ENCODE measurements around the gene SLC5A1. TPM values are rescaled to one million over a fixed set of nuclear protein-coding genes. Genes with fewer than 3 reads are reported as not detected.
A peak's percentile ranks its signal among the peaks of the same experiment; 100 is the strongest.
"Not testable (repeated sequence)": the region's sequence is repeated elsewhere in the genome, so short reads cannot be mapped to it uniquely, and the experiment has no call there.

Gene SLC5A1
- total RNA-seq, 4 donors from 2014 or later = 14.0 to 1,055 (median 1,005) TPM

DNA sequence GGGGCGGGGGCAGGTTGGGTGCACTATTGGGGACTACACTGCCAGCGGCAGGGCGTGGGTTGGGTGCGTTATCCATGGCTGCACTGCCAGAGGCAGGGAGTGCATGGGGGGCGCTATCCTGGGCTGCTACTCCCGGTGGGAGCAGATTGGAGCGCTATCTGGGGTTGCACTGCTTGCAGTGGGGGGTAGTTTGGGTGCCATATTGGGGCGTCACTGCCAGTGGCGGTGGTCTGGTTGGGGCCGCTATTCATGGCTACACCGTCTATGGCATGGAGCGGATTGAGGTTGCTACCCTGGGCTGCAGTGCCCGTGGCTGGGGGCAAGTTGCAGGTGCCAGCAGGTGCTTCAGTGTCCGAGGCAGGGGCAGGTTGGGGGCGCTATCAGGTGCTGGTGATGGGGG, 79.8 kb downstream of the SLC5A1 start:
- TF ChIP-seq, protein P1, sequence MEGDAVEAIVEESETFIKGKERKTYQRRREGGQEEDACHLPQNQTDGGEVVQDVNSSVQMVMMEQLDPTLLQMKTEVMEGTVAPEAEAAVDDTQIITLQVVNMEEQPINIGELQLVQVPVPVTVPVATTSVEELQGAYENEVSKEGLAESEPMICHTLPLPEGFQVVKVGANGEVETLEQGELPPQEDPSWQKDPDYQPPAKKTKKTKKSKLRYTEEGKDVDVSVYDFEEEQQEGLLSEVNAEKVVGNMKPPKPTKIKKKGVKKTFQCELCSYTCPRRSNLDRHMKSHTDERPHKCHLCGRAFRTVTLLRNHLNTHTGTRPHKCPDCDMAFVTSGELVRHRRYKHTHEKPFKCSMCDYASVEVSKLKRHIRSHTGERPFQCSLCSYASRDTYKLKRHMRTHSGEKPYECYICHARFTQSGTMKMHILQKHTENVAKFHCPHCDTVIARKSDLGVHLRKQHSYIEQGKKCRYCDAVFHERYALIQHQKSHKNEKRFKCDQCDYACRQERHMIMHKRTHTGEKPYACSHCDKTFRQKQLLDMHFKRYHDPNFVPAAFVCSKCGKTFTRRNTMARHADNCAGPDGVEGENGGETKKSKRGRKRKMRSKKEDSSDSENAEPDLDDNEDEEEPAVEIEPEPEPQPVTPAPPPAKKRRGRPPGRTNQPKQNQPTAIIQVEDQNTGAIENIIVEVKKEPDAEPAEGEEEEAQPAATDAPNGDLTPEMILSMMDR (IDR thresholded peaks at IDR 0.05) = no peak
- TF ChIP-seq POLR2A (IDR thresholded peaks at IDR 0.05) = no peak
- no peak overlapping the region for H3K4me3 ChIP-seq
- no peak overlapping the region for H3K27ac ChIP-seq
- no peaks in the 10 kb centered on the region for H3K9me3 ChIP-seq
- H3K27me3 ChIP-seq = no peaks in the 10 kb centered on the region
- H3K4me1 ChIP-seq = no peaks in the 10 kb centered on the region
- no peak for DNase-seq
- no peaks in the 10 kb centered on the region for H3K36me3 ChIP-seq

DNA sequence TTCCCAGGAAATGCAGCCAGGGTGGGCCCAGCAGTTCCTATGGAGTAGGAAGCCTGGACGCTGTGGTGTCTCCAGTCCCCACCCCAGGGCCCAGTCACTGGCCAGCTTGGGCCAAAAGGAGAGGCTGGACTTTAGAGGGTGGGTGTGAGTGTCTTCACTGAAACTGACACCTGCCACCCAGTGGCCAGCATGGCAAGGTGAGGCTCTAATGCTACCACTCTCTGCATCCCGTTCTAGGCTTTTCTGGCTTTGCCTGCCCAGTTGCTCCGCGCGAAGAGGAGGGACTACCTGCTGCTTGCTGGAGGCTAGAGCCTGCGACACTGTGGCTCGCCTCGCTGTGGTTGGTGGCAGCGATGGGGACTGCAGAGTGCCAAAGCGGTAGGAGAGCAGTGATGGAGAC, 80.6 kb downstream of the SLC5A1 start:
- TF ChIP-seq, protein P1 (IDR thresholded peaks at IDR 0.05) = peak in 1 of 6 experiments; percentile 37
- TF ChIP-seq POLR2A (IDR thresholded peaks at IDR 0.05) = no peak
- Histone ChIP-seq H3K9me3 (no peaks in the 10 kb centered on the region), H3K27me3 (no peaks in the 10 kb centered on the region), H3K36me3 (no peaks in the 10 kb centered on the region), H3K4me3 (no peak overlapping the region), H3K27ac (no peak overlapping the region), H3K4me1 (no peaks in the 10 kb centered on the region)
- DNase-seq = no peak

DNA sequence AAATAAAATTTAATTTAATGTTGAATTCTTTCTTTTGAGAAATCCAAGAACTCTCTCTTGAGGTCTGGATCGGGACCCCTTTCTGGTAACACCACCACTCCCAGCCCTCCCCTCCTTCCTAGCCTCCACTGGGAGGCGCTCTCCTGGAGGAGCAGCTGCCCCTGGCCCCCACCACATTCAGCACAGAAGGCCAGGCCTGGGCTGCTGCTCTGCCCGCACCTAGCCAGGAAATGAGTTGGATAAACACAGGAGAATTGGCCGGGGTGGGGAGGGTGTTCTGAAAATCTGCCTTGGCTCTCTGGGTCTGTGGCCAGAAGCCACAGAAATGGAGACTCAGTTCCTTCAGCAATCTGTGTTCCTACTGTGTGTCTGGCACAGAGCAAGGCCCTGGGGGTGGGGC, 84.8 kb downstream of the SLC5A1 start:
- Histone ChIP-seq H3K4me1 (no peaks in the 10 kb centered on the region), H3K36me3 (no peaks in the 10 kb centered on the region), H3K4me3 (no peak overlapping the region), H3K27me3 (no peaks in the 10 kb centered on the region), H3K9me3 (no peaks in the 10 kb centered on the region), H3K27ac (no peak overlapping the region)
- no peak for DNase-seq
- TF ChIP-seq POLR2A (IDR thresholded peaks at IDR 0.05) = no peak
- TF ChIP-seq, protein P1 (IDR thresholded peaks at IDR 0.05) = no peak

DNA sequence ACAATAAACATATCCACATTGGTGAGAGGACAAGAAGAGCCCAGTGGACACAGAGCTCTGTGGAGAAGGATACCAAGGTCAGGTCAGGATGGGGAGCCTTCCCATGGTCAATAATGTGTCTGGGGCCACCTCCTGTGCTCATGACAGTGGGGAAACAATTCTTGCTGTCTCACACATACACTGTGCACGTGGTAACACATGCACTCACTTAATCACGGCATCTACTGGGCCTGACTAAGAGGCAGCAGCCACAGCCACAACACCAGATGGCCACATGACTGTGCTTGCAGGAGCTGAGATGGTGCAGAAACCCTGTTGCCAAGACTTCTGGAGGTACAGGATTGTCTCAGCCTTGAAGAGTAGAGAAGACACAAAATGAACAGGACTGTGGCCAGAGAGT, 87.4 kb downstream of the SLC5A1 start:
- no peak overlapping the region for H3K4me3 ChIP-seq
- no peaks in the 10 kb centered on the region for H3K9me3 ChIP-seq
- H3K36me3 ChIP-seq = no peaks in the 10 kb centered on the region
- H3K4me1 ChIP-seq = no peaks in the 10 kb centered on the region
- H3K27ac ChIP-seq = no peak overlapping the region
- no peak for DNase-seq
- H3K27me3 ChIP-seq = no peaks in the 10 kb centered on the region
- no peak for TF ChIP-seq POLR2A (IDR thresholded peaks at IDR 0.05)
- TF ChIP-seq, protein P1 (IDR thresholded peaks at IDR 0.05) = no peak

DNA sequence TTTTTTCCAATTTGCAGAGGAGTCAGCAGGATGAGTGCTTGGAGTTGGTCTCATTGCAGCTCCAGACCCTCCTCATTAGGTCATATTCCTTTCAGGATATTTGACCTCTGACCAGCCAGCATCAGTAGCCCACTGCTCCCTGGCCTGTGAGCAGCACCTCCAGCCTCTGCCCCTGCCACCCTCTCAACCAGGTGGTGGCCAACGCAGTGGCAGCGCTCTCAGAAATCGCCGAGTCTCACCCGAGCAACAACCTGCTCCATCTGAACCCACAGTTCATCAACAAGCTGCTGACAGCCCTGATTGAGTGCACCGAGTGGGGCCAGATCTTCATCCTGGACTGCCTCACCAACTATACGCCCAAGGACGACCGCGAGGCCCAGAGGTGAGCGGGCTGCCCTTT, 89.1 kb downstream of the SLC5A1 start:
- Histone ChIP-seq H3K27ac (no peak overlapping the region), H3K4me1 (no peaks in the 10 kb centered on the region), H3K27me3 (no peaks in the 10 kb centered on the region), H3K36me3 (no peaks in the 10 kb centered on the region), H3K9me3 (no peaks in the 10 kb centered on the region), H3K4me3 (no peak overlapping the region)
- TF ChIP-seq POLR2A (IDR thresholded peaks at IDR 0.05) = no peak
- TF ChIP-seq, protein P1 (IDR thresholded peaks at IDR 0.05) = no peak
- DNase-seq = no peak

DNA sequence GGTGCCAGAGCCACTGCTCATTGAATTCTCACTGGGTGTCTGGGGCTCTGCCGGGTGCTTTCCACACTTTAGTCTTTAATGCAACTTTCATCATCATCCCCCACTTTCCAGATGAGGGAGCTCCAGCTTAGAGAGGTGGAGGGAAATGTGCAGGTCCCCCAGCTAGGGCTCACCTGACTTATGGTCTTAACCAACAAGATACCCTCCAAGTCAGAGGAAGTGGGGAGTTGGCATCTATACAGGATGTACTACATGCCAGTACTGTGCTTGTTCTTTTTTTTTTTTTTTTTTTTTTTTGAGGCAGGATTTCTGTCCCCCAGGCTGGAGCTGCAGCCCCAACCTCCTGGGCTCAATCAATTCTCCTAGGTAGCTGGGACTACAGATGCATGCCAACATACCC, 89.7 kb downstream of the SLC5A1 start:
- Histone ChIP-seq H3K27ac (no peak overlapping the region), H3K36me3 (no peaks in the 10 kb centered on the region), H3K9me3 (no peaks in the 10 kb centered on the region), H3K27me3 (no peaks in the 10 kb centered on the region), H3K4me1 (no peaks in the 10 kb centered on the region), H3K4me3 (no peak overlapping the region)
- no peak for DNase-seq
- TF ChIP-seq POLR2A (IDR thresholded peaks at IDR 0.05) = no peak
- TF ChIP-seq, protein P1 (IDR thresholded peaks at IDR 0.05) = no peak

DNA sequence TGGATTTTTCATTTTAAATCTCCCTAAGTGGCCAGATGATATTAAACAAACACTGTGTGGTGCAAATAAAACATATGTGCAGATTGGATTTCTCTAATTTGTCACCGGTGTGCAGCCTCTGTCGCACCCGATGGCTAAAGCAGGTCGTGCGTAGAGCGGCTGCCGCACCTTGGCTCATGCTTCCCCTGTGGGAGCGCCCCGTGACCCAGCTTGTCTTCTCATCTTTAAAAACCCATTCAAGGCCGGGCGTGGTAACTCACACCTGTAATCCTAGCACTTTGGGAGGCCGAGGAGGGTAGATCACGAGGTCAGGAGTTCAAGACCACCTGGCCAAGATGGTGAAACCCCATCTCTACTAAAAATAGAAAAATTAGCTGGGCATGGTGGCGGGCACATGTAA, 91.7 kb downstream of the SLC5A1 start:
- H3K4me3 ChIP-seq, H3K27me3 ChIP-seq, H3K9me3 ChIP-seq, H3K27ac ChIP-seq, H3K36me3 ChIP-seq, DNase-seq, H3K4me1 ChIP-seq: not testable (repeated sequence)

DNA sequence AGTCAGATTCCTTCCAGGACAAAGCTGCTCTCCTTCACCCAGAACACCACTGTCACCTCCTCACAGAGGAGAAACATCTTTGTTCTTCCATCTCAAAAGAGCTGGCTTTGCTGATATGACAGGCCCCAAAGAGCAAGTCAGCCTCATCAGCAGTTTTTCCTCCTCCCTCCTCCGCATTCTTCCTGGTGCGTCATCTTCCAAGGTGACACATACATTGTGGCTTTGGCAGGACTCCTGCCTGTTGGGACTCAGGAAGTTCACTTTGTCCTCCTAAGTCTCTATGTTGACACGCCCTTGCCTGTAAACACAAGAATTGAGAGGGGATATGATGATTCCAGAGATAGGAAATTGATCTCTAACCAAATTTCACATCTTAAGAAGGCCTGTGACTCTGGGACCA, 92.9 kb downstream of the SLC5A1 start:
- H3K9me3 ChIP-seq, H3K4me3 ChIP-seq, H3K27me3 ChIP-seq, H3K4me1 ChIP-seq, H3K36me3 ChIP-seq: not testable (repeated sequence)
- H3K27ac ChIP-seq = peak overlapping the region in 1 of 4 donors; percentile 4
- DNase-seq = peak in 1 of 3 donors; percentile 65

DNA sequence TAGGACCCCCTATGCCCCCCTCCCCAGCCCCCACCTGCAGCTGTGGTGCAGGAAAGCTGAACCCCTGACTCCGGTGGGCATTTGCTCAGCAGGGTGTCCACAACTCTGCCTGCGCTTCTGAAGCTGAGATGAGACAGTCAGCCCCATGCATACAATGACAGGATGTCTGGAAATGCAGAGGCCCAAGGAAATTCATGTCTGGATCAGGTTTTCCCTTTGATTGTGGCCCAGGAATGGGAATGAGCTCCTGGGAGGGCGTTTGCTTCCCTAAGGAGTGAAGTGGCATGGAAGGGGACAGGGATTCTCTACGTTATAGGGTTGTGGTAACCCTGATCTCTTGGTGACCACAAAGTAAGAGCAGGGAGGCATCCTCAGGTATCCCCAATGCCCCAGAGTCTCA, 93.8 kb downstream of the SLC5A1 start:
- H3K4me1 ChIP-seq, DNase-seq, H3K27me3 ChIP-seq: not testable (repeated sequence)

More for the DNA sequence above, 93.8 kb downstream of the SLC5A1 start:
- H3K9me3 ChIP-seq, H3K27ac ChIP-seq, H3K4me3 ChIP-seq, H3K36me3 ChIP-seq: not testable (repeated sequence)
